HG03095 (cell line): ENCODE data around the gene CD68.
"Not testable (repeated sequence)": the region's sequence is repeated elsewhere in the genome, so short reads cannot be mapped to it uniquely, and the experiment has no call there.

Source experiments
- ATAC-seq: cut with Tn5 transposase; IDR thresholded peaks from one replicate; pipeline ENCODE4 v1.9.1; 2021; ENCODE audit warnings: moderate library complexity; ENCODE audit not compliant: unreplicated experiment

CD68 gene

GRCh38 chr17:7612294-7612640 lies 32.8 kb downstream of the CD68 start:
- ATAC-seq, result no peak

- ATAC-seq, result no peak
These were observed 34.5 kb downstream of the CD68 start for GRCh38 chr17:7613769-7614424.

- peak; percentile 82 for ATAC-seq
These were observed 35.2 kb downstream of the CD68 start, which contains the start of gene FXR2 for GRCh38 chr17:7614425-7615264. Gene FXR2 (minus strand): TSS chr17:7614897. CDS start chr17:7614532, 365 bp downstream.

DNA sequence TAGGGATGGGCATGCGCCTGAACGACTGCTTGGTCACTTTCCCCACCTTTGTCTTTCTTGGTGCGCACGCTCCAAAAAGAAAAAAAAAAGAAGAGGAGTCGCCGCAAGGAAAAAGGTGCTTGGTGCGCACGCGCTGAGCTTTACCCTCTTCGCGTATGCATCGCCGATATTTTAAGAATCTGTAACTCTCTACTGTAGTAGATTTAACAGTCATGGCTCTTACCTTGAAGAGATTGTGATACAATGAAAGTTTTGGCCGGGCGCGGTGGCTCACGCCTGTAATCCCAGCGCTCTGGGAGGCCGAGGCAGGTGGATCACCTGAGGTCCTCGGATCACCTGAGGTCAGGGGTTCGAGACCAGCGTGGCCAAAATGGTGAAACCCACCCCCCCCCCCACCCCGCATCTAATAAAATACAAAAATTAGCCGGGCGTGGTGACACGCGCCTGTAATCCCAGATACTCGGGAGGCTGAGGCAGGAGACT lies 35.9 kb downstream of the CD68 start:
- no peak for ATAC-seq

- no peak for ATAC-seq
These were observed 39.2 kb downstream of the CD68 start for GRCh38 chr17:7618608-7619007.

- ATAC-seq, result no peak
These were observed 41.4 kb downstream of the CD68 start for GRCh38 chr17:7620835-7621234.

DNA sequence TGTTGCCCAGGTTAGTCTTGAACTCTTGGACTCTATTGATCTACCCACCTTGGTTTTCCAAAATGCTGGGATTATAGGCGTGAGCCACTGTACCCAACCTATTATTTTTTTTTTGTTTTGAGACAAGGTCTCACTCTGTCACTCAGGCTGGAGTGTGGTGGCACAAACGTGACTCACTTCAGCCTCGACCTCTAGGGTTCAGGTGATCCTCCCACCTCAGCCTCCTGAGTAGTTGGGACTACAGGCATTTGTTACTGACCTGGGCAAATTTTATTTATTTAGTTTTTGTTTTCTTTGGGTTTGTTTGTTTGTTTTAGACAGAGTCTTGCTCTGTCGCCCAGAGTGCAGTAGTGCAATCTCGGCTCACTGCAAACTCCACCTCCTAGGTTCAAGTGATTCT lies 44.2 kb downstream of the CD68 start:
- no peak for ATAC-seq

- not testable (repeated sequence) for ATAC-seq
These were observed 46.3 kb downstream of the CD68 start for GRCh38 chr17:7625749-7626148.

GRCh38 chr17:7626307-7626706 lies 46.9 kb downstream of the CD68 start:
- no peak for ATAC-seq

DNA sequence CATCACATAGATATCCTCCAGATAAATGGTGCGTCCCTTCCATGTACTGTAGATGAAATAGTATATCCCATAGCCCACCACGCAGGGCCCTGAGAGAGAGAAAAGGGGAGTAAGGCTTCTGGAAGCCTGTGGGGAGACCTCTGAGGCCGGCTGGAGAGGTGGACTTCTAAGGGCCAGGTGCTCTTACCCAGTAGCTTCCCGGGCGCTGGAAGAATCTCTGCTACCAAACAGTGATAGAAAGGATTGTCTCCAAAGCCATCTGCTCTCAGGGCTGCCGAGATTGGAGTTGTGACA lies 47.5 kb downstream of the CD68 start:
- no peak for ATAC-seq

DNA sequence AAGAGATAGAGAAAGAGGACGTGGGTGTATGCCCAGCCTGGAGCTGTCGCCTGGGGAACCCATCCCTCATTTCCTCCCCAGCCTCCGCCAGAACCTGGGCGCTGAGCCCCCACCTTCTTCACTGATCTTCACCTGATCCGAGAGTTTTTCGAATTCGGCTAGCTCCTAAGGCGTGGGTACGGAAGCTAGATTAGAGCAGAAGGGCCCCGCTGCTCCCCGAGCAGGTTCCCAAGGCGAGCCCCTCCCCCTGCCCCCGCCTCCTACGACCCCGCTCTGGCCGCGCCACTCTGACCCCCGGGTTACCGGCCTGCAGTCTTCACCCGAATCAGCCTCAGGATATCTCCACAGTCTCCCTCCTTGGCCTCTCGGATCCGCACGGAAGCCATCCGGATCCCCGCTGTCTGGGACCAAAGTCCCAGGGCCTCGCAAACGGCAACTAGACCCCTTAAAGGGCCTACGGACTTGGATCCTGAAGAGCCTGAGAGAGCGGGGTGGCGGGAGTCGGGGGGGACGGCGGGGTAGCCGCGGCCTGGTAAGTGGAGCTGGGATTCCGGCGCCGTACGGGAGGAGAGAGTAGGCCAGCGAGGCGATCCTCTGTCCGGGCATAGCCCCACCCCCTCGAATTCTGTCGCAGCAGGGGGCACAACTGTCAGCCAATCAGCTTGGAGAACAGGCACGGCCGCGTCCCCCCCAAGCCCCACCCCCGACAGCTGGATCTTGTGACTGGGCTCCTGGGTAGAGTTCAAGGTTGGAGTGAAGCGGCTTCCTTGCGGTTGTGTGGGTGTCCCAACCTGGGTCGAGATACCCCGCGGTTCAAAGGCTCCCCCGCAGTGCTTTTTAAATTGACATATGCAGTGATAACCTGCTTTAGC lies 48.0 kb downstream of the CD68 start, which contains the start of gene SAT2:
Gene SAT2 (minus strand): TSS at position 572 of the 872 bp plus-strand sequence. CDS start 186 bp downstream, at position 386.
- peak; percentile 62 for ATAC-seq

DNA sequence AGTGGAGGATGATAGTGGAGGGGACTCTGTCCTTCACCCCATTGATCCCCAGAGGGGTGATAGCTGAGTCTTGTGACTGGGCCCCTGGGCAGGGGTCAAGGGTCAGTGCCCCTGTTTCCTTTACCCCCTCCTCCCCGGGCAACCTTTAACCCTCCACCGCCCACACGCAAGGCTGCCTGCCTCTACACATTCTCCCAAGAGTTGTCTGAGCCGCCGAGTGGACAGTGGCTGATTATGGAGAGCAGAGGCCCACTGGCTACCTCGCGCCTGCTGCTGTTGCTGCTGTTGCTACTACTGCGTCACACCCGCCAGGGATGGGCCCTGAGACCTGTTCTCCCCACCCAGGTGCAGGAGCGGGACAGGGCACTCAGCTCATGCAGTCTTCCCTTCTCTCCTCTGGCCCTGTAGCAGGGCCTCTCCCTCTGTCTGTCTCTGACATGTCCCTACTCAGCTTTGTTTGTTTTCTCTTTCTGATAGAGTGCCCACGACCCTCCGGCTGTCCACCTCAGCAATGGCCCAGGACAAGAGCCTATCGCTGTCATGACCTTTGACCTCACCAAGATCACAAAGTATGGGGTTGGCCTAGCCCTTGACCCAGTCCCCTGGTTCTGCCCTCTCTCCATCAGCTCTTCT lies 50.6 kb downstream of the CD68 start, which contains the start of gene SHBG:
Gene SHBG (plus strand): TSS at position 197 of the 633 bp plus-strand sequence. CDS start 38 bp downstream, at position 235.
- ATAC-seq, result no peak
